Measurements from ENCODE around the gene MLKL. TPM values are rescaled to one million over a fixed set of nuclear protein-coding genes. Genes with fewer than 3 reads are reported as not detected.
A peak's percentile ranks its signal among the peaks of the same experiment; 100 is the strongest.

The MLKL gene
- total RNA-seq, 1 experiment from 2014 or later, result 4.3 TPM

- TF ChIP-seq CTCF (IDR thresholded peaks at IDR 0.05), result no peak
- no peak for TF ChIP-seq TEAD1 (CRISPR knock-in tag; IDR thresholded peaks at IDR 0.05)
- TF ChIP-seq SMAD4 (CRISPR knock-in tag; IDR thresholded peaks at IDR 0.05), result no peak
- TF ChIP-seq HMGXB4 (CRISPR knock-in tag; IDR thresholded peaks at IDR 0.05), result no peak
- no peak for TF ChIP-seq ZMAT4 (CRISPR knock-in tag; IDR thresholded peaks at IDR 0.05)
- no peak for TF ChIP-seq ESRRA (CRISPR knock-in tag; IDR thresholded peaks at IDR 0.05; ENCODE audit: borderline replicate concordance)
Measured at GRCh38 chr16:74623214-74623838, 77.3 kb downstream of the MLKL start (continued).

- TF ChIP-seq JAZF1 (CRISPR knock-in tag; IDR thresholded peaks at IDR 0.05) (no peak), IRF1 (CRISPR knock-in tag; IDR thresholded peaks at IDR 0.05) (no peak), ZNF317 (CRISPR knock-in tag; IDR thresholded peaks at IDR 0.05; ENCODE audit: borderline replicate concordance, low read depth) (no peak), CTCF (IDR thresholded peaks at IDR 0.05) (no peak), NR1H2 (CRISPR knock-in tag; IDR thresholded peaks at IDR 0.05) (no peak), FOXK1 (CRISPR knock-in tag; IDR thresholded peaks at IDR 0.05) (no peak), ATF3 (CRISPR knock-in tag; conservative IDR thresholded peaks at IDR 0.05) (no peak), PRRX2 (CRISPR knock-in tag; IDR thresholded peaks at IDR 0.05) (no peak), AFF4 (CRISPR knock-in tag; IDR thresholded peaks at IDR 0.05; ENCODE audit: borderline replicate concordance) (no peak), ZNF423 (CRISPR knock-in tag; IDR thresholded peaks at IDR 0.05) (no peak), EMX1 (CRISPR knock-in tag; IDR thresholded peaks at IDR 0.05) (no peak), TP53 (CRISPR knock-in tag; IDR thresholded peaks at IDR 0.05) (no peak), TCF7 (CRISPR knock-in tag; IDR thresholded peaks at IDR 0.05; ENCODE audit: low read depth) (no peak), MXD4 (CRISPR knock-in tag; IDR thresholded peaks at IDR 0.05; ENCODE audit: borderline replicate concordance) (no peak), PREB (CRISPR knock-in tag; IDR thresholded peaks at IDR 0.05; ENCODE audit: borderline replicate concordance) (no peak), NR3C1 (CRISPR knock-in tag; conservative IDR thresholded peaks at IDR 0.05; ENCODE audit: low read depth) (no peak), SMAD4 (CRISPR knock-in tag; IDR thresholded peaks at IDR 0.05) (no peak)
- ChIA-PET POLR2A (no interaction called here), CTCF (interaction anchor here (1.0 to 1.3 kb wide), 2 partner anchors 15 to 105 kb away, joined by 3 read pairs; partner anchors contain the start of gene GLG1)
- H3K4me3 Mint-ChIP-seq, result no peak overlapping the region
- H3K36me3 Mint-ChIP-seq, result peaks cover 69% of the 10 kb centered on the region
- no peaks in the 10 kb centered on the region for H3K9me3 Mint-ChIP-seq
- DNase-seq (ENCODE audit: low spot score) (no peak), ATAC-seq (peak; percentile 53)
- H3K4me1 Mint-ChIP-seq, result peaks cover 16% of the 10 kb centered on the region
- H3K27ac Mint-ChIP-seq, result peak overlapping the region; percentile 77
- H3K27me3 Mint-ChIP-seq (ENCODE audit: low read depth), result no peaks in the 10 kb centered on the region
Measured at GRCh38 chr16:74622005-74622404, 78.7 kb downstream of the MLKL start.

Measured in WTC11 (cell line).